HEK293 (cell line): ENCODE measurements around the gene MARK2.

Experiments used
- CTCF ChIP-seq: fragments of 450-650 bp; formaldehyde crosslinking; IDR thresholded peaks from 2 replicates; pipeline ENCODE4 v1.5.1; 2016; ENCODE audit warnings: missing biosample characterization, missing genetic modification characterization
- RBAK ChIP-seq: fragments of 450-650 bp; formaldehyde crosslinking; IDR thresholded peaks from 2 replicates; pipeline ENCODE4 v1.5.1; 2016; ENCODE audit warnings: missing biosample characterization, missing genetic modification characterization
- REST ChIP-seq: fragments of 450-650 bp; formaldehyde crosslinking; IDR thresholded peaks from 2 replicates; pipeline ENCODE4 v1.5.1; 2016; ENCODE audit warnings: missing biosample characterization, missing genetic modification characterization
- ZBTB26 ChIP-seq: fragments of 450-650 bp; formaldehyde crosslinking; optimal IDR thresholded peaks from 2 replicates; pipeline ENCODE3; 2016; ENCODE audit warnings: missing biosample characterization, mild to moderate bottlenecking, missing genetic modification characterization
- ZNF280C ChIP-seq: fragments of 450-650 bp; formaldehyde crosslinking; IDR thresholded peaks from 2 replicates; pipeline ENCODE4 v1.5.1; 2016; ENCODE audit warnings: missing biosample characterization, missing genetic modification characterization
- ZNF514 ChIP-seq: fragments of 450-650 bp; formaldehyde crosslinking; IDR thresholded peaks from 2 replicates; pipeline ENCODE4 v1.5.1; 2016; ENCODE audit warnings: missing biosample characterization, missing genetic modification characterization
- ZNF530 ChIP-seq: fragments of 450-650 bp; formaldehyde crosslinking; IDR thresholded peaks from 2 replicates; pipeline ENCODE4 v1.5.1; 2016; ENCODE audit warnings: low read depth, missing biosample characterization, missing genetic modification characterization
- ZNF580 ChIP-seq: fragments of 450-650 bp; formaldehyde crosslinking; IDR thresholded peaks from 2 replicates; pipeline ENCODE4 v1.5.1; 2016; ENCODE audit warnings: missing biosample characterization, missing genetic modification characterization
- ZNF692 ChIP-seq: fragments of 450-650 bp; formaldehyde crosslinking; IDR thresholded peaks from 2 replicates; pipeline ENCODE4 v1.5.1; 2016; ENCODE audit warnings: missing biosample characterization, missing genetic modification characterization
- ZNF791 ChIP-seq: fragments of 450-650 bp; formaldehyde crosslinking; IDR thresholded peaks from 2 replicates; pipeline ENCODE4 v1.5.1; 2016; ENCODE audit warnings: missing biosample characterization, missing genetic modification characterization

- TF ChIP-seq CTCF (tag by site-specific recombination) (no peak), ZNF692 (tag by site-specific recombination) (no peak), ZNF280C (tag by site-specific recombination) (no peak), ZBTB26 (no peak), ZNF514 (tag by site-specific recombination) (no peak), RBAK (tag by site-specific recombination) (no peak), ZNF580 (tag by site-specific recombination) (no peak), ZNF530 (tag by site-specific recombination) (no peak), ZNF791 (tag by site-specific recombination) (no peak), REST (tag by site-specific recombination) (no peak)
Measured at GRCh38 chr11:63913866-63914830, 75.2 kb downstream of the MARK2 start.
